ENCODE measurements around the gene AIG1. TPM values are rescaled to one million over a fixed set of nuclear protein-coding genes. Genes with fewer than 3 reads are reported as not detected.
A peak's percentile ranks its signal among the peaks of the same experiment; 100 is the strongest.

AIG1 gene
- total and polyA plus RNA-seq, 2 of the 4 experiments (the other 2 are of a cell fraction): 21.3 to 27.1 TPM

GRCh38 chr6:143370812-143371370, 310.2 kb downstream of the AIG1 start:
- Histone ChIP-seq H4K8ac (ENCODE audit: low read depth in 2 of 2, low read length in 2 of 2) (no peak overlapping the region), H4K20me1 (ENCODE audit: insufficient read depth, low read length) (no peaks in the 10 kb centered on the region), H3K9me3 (ENCODE audit: control insufficient read depth, insufficient read depth, low read length) (no peaks in the 10 kb centered on the region), H3K14ac (replicated peaks; ENCODE audit: low read depth, low read length) (no peak overlapping the region), H4K5ac (ENCODE audit: low read depth, low read length) (no peak overlapping the region), H3K79me1 (ENCODE audit: low read depth in 1 of 2, low read length in 2 of 2) (no peaks in the 10 kb centered on the region), H4K91ac (ENCODE audit: insufficient read depth, low read depth, low read length) (no peak overlapping the region), H2AK5ac (ENCODE audit: low read depth, low read length) (no peak overlapping the region), H2BK20ac (ENCODE audit: low read depth, low read length) (no peak overlapping the region), H3K4me3 (ENCODE audit: insufficient read depth, low read depth, low read length) (no peak overlapping the region), H3K9me1 (ENCODE audit: insufficient read depth, low read length) (no peaks in the 10 kb centered on the region), H3K27ac (ENCODE audit: insufficient read depth, low read length) (no peak overlapping the region), H2BK5ac (ENCODE audit: low read depth, low read length, poor library complexity, severe bottlenecking) (no peak overlapping the region), H3K4me1 (ENCODE audit: control insufficient read depth, insufficient read depth, low read length) (no peaks in the 10 kb centered on the region), H3K18ac (ENCODE audit: low read depth, low read length) (no peak overlapping the region), H3K56ac (ENCODE audit: extremely low read depth, insufficient read depth, low read length) (no peak overlapping the region), H2BK15ac (ENCODE audit: low read depth, low read length) (no peak overlapping the region), H2BK120ac (ENCODE audit: low read depth, low read length) (no peak overlapping the region), H3K36me3 (ENCODE audit: control insufficient read depth, insufficient read depth, low read length) (no peaks in the 10 kb centered on the region), H3K23ac (ENCODE audit: low read depth, low read length) (no peak overlapping the region), H2AK9ac (replicated peaks; ENCODE audit: low read depth, low read length, poor library complexity) (no peak overlapping the region), H3K4ac (ENCODE audit: low read depth, low read length) (no peak overlapping the region), H3K4me2 (ENCODE audit: low read depth, low read length) (no peak overlapping the region), H2AFZ (replicated peaks; ENCODE audit: low read length, poor library complexity) (no peak overlapping the region), H3K27me3 (ENCODE audit: control insufficient read depth, insufficient read depth, low read length) (no peaks in the 10 kb centered on the region; the same call in 1 of the 2 replicates), H3K9ac (ENCODE audit: low read depth, low read length) (no peak overlapping the region)
- no peak for DNase-seq
- in situ Hi-C loops (cut with MboI; ENCODE audit: low sequenced_read_pairs): no loop called here
- no CpG with 5 or more reads among the region's 5 CpGs for WGBS, 2 experiments (ENCODE audit: extremely low coverage in 2 of 2, insufficient read length in 1 of 2)
- no peak for ATAC-seq (ENCODE audit: low read depth)
- BruUV-seq (replicated peaks): no TSS peak
- dilution Hi-C loops (cut with HindIII; ENCODE audit: low sequenced_read_pairs, unreplicated experiment): no loop called here
- intact Hi-C loops (cut with micrococcal nuclease): no loop called here
- TF ChIP-seq MAFK (IDR thresholded peaks at IDR 0.05; ENCODE audit: low read depth, low read length) (peak; percentile 95), FOS (IDR thresholded peaks at IDR 0.05; ENCODE audit: low read depth, low read length) (no peak), SMC3 (IDR thresholded peaks at IDR 0.05; ENCODE audit: low read depth, low read length) (no peak), MAZ (IDR thresholded peaks at IDR 0.05; ENCODE audit: borderline replicate concordance, low read depth, low read length) (no peak), CHD1 (IDR thresholded peaks at IDR 0.05; ENCODE audit: low read depth, low read length) (no peak), POLR2A (IDR thresholded peaks at IDR 0.05; ENCODE audit: low read depth, low read length) (no peak), BHLHE40 (IDR thresholded peaks at IDR 0.05; ENCODE audit: low read depth, low read length) (no peak), RFX5 (IDR thresholded peaks at IDR 0.05; ENCODE audit: low read depth, low read length) (no peak)
- POLR2A ChIA-PET (ENCODE audit: unreplicated experiment): interaction anchor here (0.5 kb wide), 1 partner anchor 1278 kb away, joined by 3 read pairs; no protein-coding TSS in a partner anchor
- CTCF ChIA-PET: no interaction called here
